Measurements from ENCODE around the gene EIF5. TPM values are rescaled to one million over a fixed set of nuclear protein-coding genes. Genes with fewer than 3 reads are reported as not detected.

Gene EIF5
- polyA plus RNA-seq, 1 donor (not counting 4 experiments of a cell fraction or from before 2014, with no cell fraction given) = 221 TPM

DNA sequence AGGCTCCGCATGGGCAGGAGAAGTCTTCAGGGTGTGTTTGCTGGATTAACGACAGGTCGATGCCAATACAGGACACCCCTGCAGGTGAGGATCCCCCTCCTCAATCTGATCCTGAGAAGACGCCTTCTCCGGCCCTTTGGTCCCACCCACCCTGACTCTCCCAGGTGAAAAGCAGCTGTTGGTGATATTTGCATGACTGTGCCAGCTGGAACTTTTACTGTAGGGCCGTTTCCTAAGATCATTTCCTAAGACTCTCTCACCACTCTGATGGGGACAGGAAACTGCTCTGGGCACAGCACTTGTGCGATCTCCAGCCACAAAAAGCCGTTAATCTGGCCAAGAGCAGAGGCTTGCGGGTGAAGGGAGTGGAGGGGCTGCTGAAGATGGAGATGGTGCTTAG lies 16.8 kb upstream of the EIF5 start:
- Histone ChIP-seq H3K27me3 (ENCODE audit: control insufficient read depth, extremely low read depth, insufficient read depth, low read length) (no peaks in the 10 kb centered on the region), H3K79me2 (ENCODE audit: control insufficient read depth, insufficient read depth, low read length) (no peaks in the 10 kb centered on the region), H3K4me3 (ENCODE audit: control insufficient read depth in 2 of 3, extremely low read depth in 1 of 3, insufficient read depth in 2 of 3, low read depth in 1 of 3, low read length in 3 of 3) (no peak overlapping the region), H3K9me3 (ENCODE audit: control insufficient read depth, low read depth, low read length) (no peaks in the 10 kb centered on the region), H4K20me1 (ENCODE audit: control insufficient read depth, extremely low read depth, insufficient read depth, low read length) (no peaks in the 10 kb centered on the region), H3K4me2 (ENCODE audit: control insufficient read depth, extremely low read depth, insufficient read depth, low read depth, low read length) (no peak overlapping the region), H3K27ac (ENCODE audit: control insufficient read depth, insufficient read depth, low read length) (no peak overlapping the region), H2AFZ (ENCODE audit: control insufficient read depth, low read length) (no peak overlapping the region), H3K36me3 (ENCODE audit: control insufficient read depth in 2 of 2, extremely low read depth in 1 of 2, insufficient read depth in 2 of 2, low read length in 2 of 2) (no peaks in the 10 kb centered on the region), H3K4me1 (ENCODE audit: control insufficient read depth, extremely low read depth, insufficient read depth, low read length) (peaks cover 5% of the 10 kb centered on the region), H3K9ac (ENCODE audit: control insufficient read depth, extremely low read depth, insufficient read depth, low read length) (no peak overlapping the region), H3K9me1 (ENCODE audit: control insufficient read depth, extremely low read depth, insufficient read depth, low read length) (no peaks in the 10 kb centered on the region)
- DNase-seq (ENCODE audit: low read depth, low spot score) (no peak), FAIRE-seq (no peak)
- dilution Hi-C loops (cut with MboI; ENCODE audit: extremely low pct_ligation_motif_present, low sequenced_read_pairs) = no loop called here
- TF ChIP-seq, protein P1, sequence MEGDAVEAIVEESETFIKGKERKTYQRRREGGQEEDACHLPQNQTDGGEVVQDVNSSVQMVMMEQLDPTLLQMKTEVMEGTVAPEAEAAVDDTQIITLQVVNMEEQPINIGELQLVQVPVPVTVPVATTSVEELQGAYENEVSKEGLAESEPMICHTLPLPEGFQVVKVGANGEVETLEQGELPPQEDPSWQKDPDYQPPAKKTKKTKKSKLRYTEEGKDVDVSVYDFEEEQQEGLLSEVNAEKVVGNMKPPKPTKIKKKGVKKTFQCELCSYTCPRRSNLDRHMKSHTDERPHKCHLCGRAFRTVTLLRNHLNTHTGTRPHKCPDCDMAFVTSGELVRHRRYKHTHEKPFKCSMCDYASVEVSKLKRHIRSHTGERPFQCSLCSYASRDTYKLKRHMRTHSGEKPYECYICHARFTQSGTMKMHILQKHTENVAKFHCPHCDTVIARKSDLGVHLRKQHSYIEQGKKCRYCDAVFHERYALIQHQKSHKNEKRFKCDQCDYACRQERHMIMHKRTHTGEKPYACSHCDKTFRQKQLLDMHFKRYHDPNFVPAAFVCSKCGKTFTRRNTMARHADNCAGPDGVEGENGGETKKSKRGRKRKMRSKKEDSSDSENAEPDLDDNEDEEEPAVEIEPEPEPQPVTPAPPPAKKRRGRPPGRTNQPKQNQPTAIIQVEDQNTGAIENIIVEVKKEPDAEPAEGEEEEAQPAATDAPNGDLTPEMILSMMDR (optimal IDR thresholded peaks at IDR 0.05 in 1 of 3, IDR thresholded peaks at IDR 0.05 in 1 of 3, conservative IDR thresholded peaks at IDR 0.05 in 1 of 3; ENCODE audit: extremely low read depth in 1 of 3, insufficient read depth in 2 of 3, low read length in 3 of 3) = no peak
- no peak for TF ChIP-seq EZH2 (IDR thresholded peaks at IDR 0.05; ENCODE audit: low read length)

DNA sequence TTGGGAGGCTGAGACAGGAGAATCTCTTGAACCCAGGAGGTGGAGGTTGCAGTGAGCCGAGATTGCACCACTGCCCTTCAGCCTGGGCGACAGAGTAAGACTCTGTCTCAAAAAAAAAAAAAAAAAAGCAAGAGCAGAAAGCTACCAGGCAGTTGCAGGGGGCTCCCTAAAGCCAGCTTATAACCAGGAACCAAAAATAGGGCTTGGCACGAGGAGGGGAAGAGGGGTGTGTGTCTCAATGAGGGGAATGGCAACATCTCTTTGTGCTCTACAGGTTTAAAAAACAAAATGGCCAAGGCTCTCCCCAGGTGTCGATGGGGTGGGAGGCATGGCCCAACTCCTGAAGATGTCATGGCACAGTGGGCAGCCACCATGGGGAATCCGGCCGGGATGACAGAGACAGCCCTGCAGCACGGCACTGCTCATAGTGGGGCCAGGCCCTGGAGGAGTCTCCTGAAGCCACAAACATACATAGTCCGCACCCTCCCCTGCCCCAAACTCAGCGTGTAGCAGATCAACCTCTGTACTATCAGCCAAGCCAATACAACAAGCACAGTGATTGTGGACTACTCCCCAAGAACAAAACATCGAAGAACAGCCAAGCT lies 16.0 kb upstream of the EIF5 start:
- H3K9me3 ChIP-seq (ENCODE audit: control insufficient read depth, low read depth, low read length) = no peaks in the 10 kb centered on the region
- no peak overlapping the region for H3K9ac ChIP-seq (ENCODE audit: control insufficient read depth, extremely low read depth, insufficient read depth, low read length)
- TF ChIP-seq, protein P1 (optimal IDR thresholded peaks at IDR 0.05 in 1 of 3, IDR thresholded peaks at IDR 0.05 in 1 of 3, conservative IDR thresholded peaks at IDR 0.05 in 1 of 3; ENCODE audit: extremely low read depth in 1 of 3, insufficient read depth in 2 of 3, low read length in 3 of 3) = no peak
- TF ChIP-seq EZH2 (IDR thresholded peaks at IDR 0.05; ENCODE audit: low read length) = no peak
- no peak overlapping the region for H3K4me2 ChIP-seq (ENCODE audit: control insufficient read depth, extremely low read depth, insufficient read depth, low read depth, low read length)
- no peaks in the 10 kb centered on the region for H3K27me3 ChIP-seq (ENCODE audit: control insufficient read depth, extremely low read depth, insufficient read depth, low read length)
- peaks cover 5% of the 10 kb centered on the region for H3K4me1 ChIP-seq (ENCODE audit: control insufficient read depth, extremely low read depth, insufficient read depth, low read length)
- no peaks in the 10 kb centered on the region for H3K79me2 ChIP-seq (ENCODE audit: control insufficient read depth, insufficient read depth, low read length)
- FAIRE-seq (no peak), DNase-seq (ENCODE audit: low read depth, low spot score) (no peak)
- H3K27ac ChIP-seq (ENCODE audit: control insufficient read depth, insufficient read depth, low read length) = no peak overlapping the region
- no peaks in the 10 kb centered on the region for H4K20me1 ChIP-seq (ENCODE audit: control insufficient read depth, extremely low read depth, insufficient read depth, low read length)
- no peak overlapping the region for H2AFZ ChIP-seq (ENCODE audit: control insufficient read depth, low read length)
- H3K9me1 ChIP-seq (ENCODE audit: control insufficient read depth, extremely low read depth, insufficient read depth, low read length) = no peaks in the 10 kb centered on the region
- H3K36me3 ChIP-seq (ENCODE audit: control insufficient read depth in 2 of 2, extremely low read depth in 1 of 2, insufficient read depth in 2 of 2, low read length in 2 of 2) = no peaks in the 10 kb centered on the region
- dilution Hi-C loops (cut with MboI; ENCODE audit: extremely low pct_ligation_motif_present, low sequenced_read_pairs) = no loop called here
- no peak overlapping the region for H3K4me3 ChIP-seq (ENCODE audit: control insufficient read depth in 2 of 3, extremely low read depth in 1 of 3, insufficient read depth in 2 of 3, low read depth in 1 of 3, low read length in 3 of 3)

All from keratinocyte (primary cell).